Neural cell (in vitro differentiated cells): ENCODE results near the gene ATF5.

Experiments
- CTCF ChIP-seq: fragments of 450-650 bp; IDR thresholded peaks from 2 replicates; pipeline ENCODE4 v1.5.1; 2014; ENCODE audit warnings: antibody characterized with exemption, mild to moderate bottlenecking, moderate library complexity; ENCODE audit not compliant: poor library complexity, severe bottlenecking
- EP300 ChIP-seq: fragments of 450-650 bp; conservative IDR thresholded peaks from 2 replicates; pipeline ENCODE4 v1.6.1; 2014; ENCODE audit warnings: antibody characterized with exemption, mild to moderate bottlenecking, moderate library complexity; ENCODE audit not compliant: poor library complexity, severe bottlenecking
- EZH2 ChIP-seq: fragments of 200-600, 300-800 bp; shearing (Covaris generic), sonication (generic); IDR thresholded peaks from 2 replicates; pipeline ENCODE4 v1.6.1; 2014; ENCODE audit warnings: antibody characterized with exemption, low read length, borderline replicate concordance, mild to moderate bottlenecking; ENCODE audit not compliant: insufficient read depth, poor library complexity, severe bottlenecking
- POLR2AphosphoS5 ChIP-seq: IDR thresholded peaks from 2 replicates; pipeline ENCODE4 v1.6.1; 2012
- RAD21 ChIP-seq: fragments of 450-650 bp; conservative IDR thresholded peaks from 2 replicates; pipeline ENCODE4 v1.6.1; 2014; ENCODE audit warnings: antibody characterized with exemption, mild to moderate bottlenecking, moderate library complexity
- SMC3 ChIP-seq: fragments of 450-650 bp; conservative IDR thresholded peaks from 2 replicates; pipeline ENCODE4 v1.6.1; 2014; ENCODE audit warnings: antibody characterized with exemption, mild to moderate bottlenecking, moderate library complexity; ENCODE audit not compliant: poor library complexity
- TF ChIP-seq, protein P1 (sequence below): IDR thresholded peaks from 2 replicates; pipeline ENCODE4 v1.6.1; 2012; ENCODE audit warnings: borderline replicate concordance

GRCh38 chr19:49978324-49978723 lies 49.3 kb downstream of the ATF5 start:
- no peak for TF ChIP-seq CTCF
- no peak for TF ChIP-seq RAD21
- TF ChIP-seq, protein P1, sequence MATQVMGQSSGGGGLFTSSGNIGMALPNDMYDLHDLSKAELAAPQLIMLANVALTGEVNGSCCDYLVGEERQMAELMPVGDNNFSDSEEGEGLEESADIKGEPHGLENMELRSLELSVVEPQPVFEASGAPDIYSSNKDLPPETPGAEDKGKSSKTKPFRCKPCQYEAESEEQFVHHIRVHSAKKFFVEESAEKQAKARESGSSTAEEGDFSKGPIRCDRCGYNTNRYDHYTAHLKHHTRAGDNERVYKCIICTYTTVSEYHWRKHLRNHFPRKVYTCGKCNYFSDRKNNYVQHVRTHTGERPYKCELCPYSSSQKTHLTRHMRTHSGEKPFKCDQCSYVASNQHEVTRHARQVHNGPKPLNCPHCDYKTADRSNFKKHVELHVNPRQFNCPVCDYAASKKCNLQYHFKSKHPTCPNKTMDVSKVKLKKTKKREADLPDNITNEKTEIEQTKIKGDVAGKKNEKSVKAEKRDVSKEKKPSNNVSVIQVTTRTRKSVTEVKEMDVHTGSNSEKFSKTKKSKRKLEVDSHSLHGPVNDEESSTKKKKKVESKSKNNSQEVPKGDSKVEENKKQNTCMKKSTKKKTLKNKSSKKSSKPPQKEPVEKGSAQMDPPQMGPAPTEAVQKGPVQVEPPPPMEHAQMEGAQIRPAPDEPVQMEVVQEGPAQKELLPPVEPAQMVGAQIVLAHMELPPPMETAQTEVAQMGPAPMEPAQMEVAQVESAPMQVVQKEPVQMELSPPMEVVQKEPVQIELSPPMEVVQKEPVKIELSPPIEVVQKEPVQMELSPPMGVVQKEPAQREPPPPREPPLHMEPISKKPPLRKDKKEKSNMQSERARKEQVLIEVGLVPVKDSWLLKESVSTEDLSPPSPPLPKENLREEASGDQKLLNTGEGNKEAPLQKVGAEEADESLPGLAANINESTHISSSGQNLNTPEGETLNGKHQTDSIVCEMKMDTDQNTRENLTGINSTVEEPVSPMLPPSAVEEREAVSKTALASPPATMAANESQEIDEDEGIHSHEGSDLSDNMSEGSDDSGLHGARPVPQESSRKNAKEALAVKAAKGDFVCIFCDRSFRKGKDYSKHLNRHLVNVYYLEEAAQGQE: no peak
- no peak for TF ChIP-seq POLR2AphosphoS5
- TF ChIP-seq EP300: no peak
- TF ChIP-seq SMC3: no peak
- no peak for TF ChIP-seq EZH2
